ENCODE data around the gene EXPH5.
"Not testable (repeated sequence)": the region's sequence is repeated elsewhere in the genome, so short reads cannot be mapped to it uniquely, and the experiment has no call there.

Gene EXPH5

DNA sequence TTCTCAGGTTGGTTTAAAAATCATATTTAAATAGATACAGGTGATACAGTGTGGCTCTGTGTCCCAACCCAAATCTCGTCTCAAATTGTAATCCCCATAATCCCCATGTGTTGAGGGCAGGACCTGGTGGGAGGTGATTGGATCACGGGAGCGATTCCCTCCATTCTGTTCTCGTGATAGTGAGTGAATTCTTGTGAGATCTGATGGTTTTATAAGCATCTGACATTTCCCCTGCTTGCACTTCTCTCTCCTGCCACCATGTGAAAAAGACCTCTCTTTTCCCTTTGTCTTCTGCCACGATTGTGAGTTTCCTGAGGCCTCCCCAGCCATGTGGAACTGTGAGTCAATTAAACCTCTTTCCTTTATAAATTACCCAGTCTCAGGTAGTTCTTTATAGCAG is 9.2 kb upstream of the EXPH5 start:
- DNase-seq, result not testable (repeated sequence)

DNA sequence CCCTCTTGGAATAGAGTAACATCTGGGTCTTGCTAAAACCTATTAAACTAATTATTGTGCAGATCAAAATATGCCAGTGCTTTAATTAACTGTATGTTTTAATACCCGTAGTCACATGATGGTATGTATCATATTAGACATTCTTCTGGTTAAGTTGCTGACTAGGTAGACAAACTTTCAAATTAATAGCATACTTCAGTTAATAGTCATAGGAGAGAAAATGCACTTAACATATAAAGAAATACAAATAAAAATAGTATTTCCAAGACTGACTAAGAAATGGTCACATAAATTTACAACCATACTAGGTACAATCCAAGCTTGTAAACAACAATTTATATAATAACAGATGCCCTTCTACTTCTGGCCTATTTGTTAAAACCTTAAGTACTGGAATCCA is 7.6 kb upstream of the EXPH5 start:
- no peak for DNase-seq

DNA sequence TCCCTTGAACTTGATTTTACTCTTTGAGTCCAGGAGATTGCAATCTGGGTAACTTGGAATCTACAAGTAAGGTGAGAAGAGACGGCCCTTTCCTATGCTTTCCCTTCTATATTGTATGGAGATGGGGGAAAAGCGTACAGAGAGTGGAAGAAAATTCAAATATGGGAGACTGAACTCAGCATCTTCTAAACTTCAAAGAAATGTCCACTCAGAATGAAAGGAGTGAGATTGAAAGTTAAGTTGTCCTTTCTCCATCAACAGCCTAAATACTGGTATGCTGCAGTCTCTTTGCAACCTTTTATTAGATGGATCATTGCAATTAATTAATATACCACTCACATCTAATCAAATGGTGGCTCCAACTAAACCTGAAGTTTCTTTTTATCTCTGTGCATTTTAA is 6.4 kb upstream of the EXPH5 start:
- DNase-seq, result no peak

DNA sequence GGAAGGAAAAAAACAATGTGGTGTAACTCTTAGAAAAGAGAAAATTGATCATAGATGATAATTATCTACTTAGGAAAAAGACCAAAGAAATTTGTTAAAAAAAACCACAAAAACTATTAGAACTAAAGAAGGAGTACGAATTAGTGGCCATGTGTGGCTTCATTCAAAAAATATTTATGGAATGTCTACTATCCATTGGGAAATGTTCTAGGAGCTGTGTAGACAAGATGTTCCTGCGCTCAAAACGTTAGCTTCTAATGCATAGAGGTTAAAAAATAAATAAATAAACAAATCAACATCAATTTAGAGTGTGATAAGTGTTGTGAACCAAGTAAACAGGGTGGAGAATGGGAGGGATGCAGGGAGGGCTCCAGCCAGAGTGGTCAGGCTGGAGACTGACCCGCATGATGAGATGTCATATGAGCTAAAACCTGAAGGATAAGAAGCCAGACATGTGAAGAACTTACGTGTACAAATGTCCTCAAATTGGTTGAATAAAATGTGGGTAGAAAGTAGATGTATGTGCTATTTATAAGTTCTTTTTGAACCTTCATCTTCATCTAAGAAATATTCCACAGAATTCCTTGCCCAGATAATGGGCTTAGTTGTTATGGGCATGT is 4.3 kb upstream of the EXPH5 start:
- no peak for DNase-seq

DNA sequence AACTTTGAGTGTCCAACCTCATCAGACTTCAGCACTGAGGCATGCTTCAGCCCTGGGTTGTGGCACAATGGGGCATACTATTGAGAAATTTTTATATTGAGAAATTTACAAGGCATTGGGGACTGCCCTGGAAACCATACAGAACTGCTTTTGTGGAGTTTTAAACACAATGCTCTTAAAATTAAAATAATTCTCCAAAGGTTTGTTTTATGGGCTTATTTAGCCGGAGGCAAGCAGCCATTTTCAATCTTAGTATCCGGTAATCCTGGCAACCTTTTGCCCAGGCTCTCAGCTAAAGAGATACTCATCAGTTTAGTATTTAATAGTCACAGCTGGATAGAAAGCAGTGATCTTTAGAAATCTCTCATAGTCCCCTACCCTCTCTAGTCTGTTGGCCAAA is 3.1 kb upstream of the EXPH5 start:
- DNase-seq, result no peak

DNA sequence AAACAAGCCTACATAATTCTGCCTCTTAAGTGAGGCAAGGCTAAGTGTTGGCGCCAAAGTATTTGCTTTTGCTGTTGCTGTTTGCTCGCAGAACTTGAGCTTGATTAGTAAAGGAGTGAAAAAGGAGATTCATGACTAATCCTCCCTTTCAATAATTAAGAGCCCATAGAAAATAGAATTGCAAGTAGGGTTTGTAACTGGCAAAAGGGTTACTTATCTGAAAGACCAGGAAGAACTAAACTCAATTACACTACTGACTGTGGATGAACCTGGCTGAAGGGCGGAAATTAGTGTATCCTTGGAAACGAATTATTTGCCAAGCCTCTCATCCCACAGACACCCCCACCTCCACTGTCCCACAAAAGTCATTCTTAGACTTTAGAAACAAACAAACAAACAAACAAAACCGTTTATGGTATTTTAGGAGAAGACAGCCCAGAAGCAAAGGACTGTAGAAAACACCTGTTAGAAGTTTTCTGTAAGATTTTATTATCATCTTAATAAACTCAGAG is 411 bp upstream of the EXPH5 start:
- DNase-seq, result no peak

DNA sequence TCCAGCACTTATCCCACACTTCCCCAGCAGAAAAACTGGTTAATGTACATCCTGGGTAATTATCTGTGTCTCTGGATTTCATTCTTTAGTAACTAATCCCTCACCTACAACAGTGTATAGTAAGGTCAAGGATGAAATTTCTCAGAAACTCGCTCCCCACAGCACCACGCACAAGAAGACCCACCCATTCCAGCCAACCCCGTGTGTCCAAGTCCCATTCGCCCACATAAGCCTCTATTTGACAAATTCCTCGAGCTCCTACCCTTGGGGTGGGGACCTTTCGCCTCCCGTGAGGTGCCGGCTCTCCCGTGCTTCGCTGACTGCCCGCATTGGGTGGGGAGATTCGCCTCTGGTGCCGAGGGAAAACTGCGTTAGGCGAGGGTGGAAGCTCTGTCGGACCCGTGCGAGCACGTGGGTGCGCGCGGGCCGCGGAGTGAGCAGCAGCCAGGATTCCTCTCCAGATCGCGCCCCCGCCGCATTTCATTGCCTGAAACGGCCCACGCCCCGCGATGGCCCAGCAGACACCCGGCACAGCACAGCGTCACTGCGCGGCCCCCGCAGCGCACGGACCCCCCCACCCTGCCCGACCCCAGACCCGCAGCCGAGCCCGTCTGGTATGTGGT is 866 bp downstream of the EXPH5 start:
- peak; percentile 47 for DNase-seq

DNA sequence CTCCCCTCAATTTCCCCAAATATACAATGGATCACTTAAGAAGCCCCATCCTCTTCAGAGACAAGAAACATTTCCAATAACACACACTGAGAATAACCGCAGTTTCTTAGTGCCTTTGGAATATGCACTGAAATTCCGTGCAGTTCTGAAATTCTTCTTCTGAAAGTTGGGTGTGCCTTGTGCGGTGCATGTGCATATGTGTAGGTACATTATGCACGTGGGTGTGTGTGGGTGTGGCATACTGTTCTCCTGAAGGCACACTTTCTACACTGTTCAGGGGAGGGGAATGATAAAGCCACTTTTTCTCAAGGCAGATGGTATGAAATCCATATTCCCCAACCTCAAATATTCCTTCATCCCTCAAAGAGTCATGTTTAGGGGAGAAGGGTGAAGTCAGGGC is 1.7 kb downstream of the EXPH5 start:
- DNase-seq, result no peak

DNA sequence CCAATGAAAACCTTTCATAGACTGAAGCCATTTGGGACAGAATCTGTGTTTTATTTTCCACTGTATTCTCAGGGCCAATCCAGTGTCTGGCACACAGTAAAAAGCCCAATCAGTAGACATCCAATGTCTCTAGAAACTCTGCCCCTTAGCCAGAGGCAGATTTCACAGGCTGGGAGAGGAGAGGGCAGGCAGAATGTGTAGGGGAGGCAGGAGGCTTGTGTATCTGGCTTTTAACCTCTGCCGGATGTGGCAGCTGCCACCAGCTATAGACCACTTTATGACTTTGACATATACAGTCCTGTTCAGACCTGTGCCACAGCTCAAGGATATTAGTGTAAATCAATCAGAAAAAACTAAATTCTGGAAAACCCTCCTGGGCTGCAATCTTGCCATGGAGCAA is 4.4 kb downstream of the EXPH5 start:
- no peak for DNase-seq

DNA sequence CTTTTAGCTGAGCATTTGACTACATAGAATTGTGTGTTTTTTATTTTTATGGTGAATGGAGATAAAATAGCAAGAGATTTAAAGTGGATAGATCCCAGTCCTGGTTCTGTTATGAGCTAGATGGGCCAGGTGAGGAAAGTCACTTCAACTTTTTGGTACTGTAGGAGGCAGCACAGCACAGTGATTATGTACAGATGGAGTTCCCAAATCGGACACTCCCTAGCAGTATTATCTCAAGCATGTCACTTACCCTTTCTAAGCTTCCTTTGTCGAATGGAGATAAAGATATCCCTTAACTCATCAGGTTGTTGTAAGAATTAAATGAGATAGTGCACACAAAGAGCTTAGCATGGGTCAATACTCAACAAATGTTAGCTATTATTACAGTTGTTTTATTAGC is 5.3 kb downstream of the EXPH5 start:
- DNase-seq, result no peak

DNA sequence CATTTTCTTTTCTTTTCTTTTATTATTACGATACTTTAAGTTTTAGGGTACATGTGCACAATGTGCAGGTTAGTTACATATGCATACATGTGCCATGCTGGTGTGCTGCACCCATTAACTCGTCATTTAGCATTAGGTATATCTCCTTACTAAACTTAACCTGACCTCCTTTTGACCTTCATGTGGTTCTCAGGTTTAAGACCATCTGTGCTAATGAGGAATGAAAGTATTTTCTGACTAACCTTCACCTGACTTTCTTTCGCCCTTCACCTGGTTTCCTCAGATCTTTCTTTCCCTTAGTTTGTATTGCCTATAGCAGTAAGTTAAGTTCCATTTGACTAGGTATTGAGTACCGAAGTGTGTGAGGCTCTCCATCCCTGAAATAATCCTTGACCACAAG is 6.5 kb downstream of the EXPH5 start:
- DNase-seq, result no peak

DNA sequence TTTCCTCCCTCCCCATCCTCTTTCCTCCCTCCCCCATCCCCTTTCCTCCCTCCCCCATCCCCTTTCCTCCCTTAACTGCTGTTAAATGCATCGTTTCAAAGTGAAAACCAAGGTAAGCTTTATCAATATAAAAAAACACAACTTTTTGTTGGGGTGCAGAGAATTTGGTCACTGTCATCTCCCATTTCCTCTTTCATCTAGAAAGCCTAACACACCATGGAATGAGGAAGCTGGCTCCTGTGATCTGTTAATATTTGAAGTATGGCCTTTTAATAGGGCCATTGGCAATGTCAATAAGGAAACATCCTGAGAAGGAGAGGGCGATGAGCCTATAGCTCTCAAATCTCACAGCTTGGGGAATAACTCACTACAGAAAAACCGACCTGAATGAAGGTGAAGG is 7.0 kb downstream of the EXPH5 start:
- DNase-seq, result no peak

DNA sequence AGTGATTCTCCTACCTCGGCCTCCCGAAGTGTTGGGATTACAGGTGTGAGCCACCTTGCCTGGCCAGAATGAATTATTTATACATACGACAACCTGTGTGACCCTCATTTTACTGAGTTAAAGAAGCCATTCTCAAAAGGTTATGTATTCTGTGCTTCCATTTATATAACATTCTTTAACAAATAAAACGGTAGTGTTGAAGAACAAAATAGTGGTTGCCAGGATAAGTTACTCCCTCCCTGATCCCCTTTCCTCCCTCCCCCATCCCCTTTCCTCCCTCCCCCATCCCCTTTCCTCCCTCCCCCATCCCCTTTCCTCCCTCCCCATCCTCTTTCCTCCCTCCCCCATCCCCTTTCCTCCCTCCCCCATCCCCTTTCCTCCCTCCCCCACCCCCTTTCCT is 7.4 kb downstream of the EXPH5 start:
- not testable (repeated sequence) for DNase-seq

DNA sequence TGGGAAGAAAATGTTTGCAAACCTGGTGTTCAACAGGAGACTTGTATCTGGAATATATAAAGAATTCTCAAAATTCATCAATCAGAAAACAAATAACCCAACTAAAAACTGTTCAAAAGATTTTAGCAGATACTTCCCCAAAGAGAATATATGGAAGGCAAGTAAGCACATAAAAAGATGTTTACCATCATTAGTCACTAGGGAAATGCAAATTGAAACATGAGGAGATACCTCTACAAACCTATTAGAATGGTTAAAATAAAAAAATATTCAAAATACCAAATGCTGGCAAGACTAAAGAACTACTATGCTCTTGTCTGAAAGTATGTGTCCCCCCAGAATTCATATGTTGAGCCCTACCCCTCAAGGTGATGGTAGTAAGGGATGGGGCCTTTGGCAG is 8.6 kb downstream of the EXPH5 start:
- no peak for DNase-seq

DNA sequence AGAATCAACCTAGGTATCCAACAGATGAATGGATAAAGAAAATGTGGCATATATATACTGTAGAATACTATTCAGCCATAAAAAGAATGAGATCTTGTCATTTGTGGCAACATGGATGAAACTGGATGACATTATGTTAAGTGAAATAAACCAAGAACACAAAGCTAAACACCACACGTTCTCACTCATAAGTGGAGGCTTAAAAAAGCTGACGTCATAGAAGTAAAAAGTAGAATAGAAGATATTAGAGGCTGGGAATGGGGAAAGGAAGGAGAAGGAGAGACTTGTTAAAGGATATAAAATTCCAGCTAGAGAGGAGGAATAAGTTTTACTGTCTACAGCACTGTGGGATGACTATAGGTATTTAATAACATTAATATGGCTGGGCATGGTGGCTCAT is 12.9 kb downstream of the EXPH5 start:
- DNase-seq, result no peak

DNA sequence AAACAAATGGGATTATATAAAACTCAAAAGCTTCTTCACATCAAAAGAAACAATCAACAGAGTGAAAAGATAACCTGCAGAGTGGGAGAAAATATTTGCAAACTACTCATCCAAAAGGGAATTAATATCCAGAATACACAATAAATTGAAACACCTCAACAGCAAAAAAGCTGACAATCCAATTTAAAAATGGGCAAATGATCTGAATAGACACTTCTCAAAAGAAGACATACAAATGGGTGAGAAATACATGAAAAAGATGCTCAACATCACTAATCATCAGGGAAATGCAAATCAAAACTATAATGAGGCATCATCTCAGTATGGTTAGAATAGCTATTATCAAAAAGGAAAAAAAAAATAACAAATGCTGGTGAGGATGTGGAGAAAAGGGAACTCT is 13.5 kb downstream of the EXPH5 start:
- no peak for DNase-seq

DNA sequence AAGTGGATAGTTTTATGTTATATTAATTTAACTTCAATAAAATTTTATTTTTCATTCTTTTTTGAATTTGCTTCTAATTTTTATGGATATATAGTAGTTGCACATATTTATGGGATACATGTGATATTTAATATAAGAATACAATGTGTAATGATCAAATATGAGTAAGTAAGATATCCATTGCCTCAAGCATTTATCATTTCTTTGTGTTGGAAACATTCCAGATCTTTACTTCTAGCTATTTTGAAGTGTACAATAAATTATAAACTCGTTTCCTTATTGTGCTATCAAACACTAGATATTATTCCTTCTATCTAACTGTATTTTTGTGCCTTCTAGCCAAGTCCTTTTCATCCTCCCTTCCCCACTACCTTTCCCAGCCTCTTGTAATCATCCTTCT is 17.0 kb downstream of the EXPH5 start:
- no peak for DNase-seq

DNA sequence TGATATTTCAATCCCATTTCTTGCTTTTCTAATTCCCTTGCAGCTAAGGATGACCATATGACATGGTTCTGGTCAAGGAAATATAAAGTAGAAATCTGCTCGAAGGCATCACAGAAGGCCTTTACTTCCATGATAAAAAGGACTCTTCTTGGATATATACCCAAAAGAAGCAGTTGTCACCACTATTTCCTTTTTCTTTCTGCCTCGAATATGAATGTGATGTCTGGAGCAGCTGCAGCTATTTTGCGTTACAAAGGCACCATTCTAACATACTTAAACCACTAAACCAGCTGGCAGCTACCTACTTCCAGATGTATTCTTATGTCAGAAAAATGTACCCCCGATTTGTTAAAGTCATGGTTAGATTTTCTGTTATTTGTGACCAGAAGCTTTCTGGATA is 18.9 kb downstream of the EXPH5 start:
- no peak for DNase-seq

DNA sequence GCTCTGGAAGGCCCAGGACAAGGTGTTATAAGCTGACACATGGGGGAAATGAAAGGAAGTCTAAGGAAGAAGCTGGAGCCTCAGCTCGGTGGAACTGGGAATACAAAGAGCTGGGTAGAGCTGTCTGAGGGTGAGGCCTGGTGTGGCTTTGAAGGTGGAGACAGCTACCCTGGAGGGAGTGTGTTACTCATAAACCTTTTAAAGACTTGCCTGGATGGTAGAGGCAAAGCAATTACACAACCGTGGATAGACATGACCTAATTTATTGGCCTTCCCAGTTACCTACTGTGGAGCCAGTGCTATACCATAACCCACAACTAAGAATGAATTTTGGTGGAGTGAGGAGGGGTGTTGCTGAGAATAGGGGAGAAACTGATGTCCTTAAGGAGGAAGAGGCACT is 22.6 kb downstream of the EXPH5 start:
- no peak for DNase-seq

DNA sequence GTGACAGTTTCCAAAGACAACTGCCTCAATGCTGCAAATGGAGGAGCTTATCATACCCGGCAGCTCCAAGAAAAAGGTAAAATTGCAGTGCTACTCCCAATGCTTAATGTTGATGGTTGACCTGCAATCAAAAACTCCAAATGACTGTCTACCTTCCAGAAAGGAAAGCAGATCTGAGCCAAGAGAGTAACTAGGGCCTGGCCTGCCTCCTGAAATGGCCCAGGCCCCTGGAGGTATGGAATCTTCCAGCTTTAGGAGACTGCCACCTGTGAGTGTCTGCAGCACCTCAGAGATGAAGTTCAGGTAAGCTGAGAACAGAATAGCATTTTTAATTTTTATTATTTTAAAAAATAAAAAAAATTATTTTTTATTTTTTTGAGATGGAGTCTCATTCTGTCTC is 23.7 kb downstream of the EXPH5 start:
- no peak for DNase-seq

DNA sequence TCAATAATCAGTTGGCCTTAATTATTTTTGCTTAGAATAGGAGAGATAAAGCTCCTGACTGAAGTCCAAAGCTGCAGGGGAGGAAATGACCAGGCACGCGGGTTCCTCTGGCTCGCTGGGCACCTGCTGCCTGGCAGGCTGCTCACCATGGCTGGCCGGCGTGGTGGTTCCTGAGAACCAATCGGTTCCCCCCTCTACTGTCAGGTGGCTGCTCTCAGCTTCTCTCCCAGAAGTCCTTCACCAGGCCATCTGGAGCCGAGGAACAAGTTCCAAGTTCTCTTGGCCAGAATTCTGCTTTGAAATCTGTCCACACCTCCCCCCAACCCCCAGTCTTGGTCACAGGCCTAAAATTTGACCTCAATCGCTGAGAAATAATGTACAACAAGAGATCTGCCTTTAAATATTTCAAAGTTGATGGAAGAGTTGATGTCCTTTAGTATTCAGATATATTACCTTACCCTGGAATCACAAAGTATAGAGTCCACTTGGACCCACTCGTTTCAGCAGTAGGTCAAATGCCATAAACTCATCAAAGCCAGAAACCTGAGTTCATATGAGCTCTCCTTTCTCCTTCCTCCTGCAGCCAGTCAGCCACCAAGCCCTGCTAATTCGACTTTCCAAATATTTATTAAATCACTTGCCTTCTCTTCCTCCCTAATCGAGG is 25.2 kb downstream of the EXPH5 start:
- DNase-seq, result no peak

DNA sequence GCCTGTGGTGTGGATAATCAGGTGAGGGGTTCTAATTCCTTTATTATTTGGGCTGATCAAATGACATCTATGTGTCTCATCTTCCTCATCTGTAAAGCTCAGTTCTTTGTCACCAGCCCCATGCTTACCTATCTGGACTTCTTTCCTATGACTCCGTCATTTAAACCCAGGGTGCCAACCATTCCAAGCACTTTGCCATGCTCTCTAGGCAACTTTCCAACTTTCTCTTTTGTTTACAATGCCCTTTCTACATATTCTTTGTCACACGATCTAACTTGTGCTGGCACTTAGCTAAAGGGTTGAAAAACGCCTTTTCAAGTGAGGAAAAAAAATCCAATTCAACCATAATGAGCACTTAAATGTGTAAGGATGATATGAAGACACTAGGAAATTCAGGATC is 27.9 kb downstream of the EXPH5 start:
- no peak for DNase-seq

DNA sequence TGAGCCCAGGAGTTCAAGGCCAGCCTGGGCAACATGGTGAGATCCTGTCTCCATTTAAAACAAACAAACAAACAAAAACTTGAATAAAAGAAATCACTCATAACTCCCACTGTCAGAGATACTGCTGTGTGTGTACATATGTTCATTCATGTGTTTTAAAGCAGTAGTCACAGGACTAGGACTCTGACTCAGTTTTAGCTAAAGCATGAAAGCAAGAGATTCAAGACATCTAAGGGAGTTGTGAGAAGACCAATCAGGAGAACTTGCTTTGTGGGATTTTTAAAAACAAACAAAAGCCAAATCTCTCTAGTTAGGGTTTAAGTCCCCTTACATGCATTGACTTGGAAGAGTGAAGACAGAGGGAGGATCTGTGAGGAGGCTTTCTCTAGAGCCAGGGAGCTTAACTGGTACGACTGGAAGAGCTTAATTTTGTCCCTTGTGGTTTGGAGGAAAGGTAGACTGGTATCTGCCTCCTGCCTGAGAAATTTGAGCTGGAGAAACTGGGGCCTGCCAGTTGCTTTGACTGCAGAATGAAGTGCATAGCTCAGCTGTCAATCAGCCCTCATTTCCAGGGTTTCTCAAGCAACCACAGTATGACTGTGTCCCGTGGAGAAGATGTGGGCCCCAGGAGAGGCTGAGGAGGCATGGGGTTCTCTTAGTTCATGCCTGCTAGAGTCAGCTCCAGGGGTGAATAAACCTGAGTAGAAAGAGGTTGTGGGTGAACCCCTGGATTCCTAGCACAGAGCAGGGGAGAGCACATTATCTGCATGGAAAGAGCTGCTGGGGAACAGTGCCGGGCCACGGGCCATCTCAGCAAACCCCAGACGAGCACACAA is 30.6 kb downstream of the EXPH5 start:
- DNase-seq, result no peak

DNA sequence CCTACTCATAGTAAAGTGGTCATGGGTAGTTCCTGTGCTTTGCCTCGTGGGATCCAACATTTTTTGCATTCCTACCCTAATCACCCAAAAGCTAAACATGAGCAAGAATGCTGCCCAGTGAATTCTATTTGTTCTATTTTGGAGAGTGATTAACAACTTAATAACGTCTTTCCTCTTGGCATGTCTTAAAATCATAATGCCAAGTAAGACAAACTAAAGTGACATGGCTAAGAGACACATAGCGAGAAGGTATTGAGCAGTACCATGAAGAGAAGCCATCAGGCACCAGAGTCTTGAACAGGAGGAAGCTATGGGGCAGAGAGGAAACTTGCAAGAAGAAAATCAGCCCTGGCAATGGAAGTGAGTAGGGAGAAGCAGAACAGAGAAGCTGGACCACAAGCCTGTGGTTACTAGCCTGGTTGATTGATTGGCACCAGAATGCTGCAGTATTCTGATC is 32.0 kb downstream of the EXPH5 start:
- DNase-seq, result peak; percentile 18
